Stomach (tissue), 4 donors: Measurements from ENCODE around the gene KARS1.

ENCODE experiments used
- CTCF ChIP-seq, 7 experiments: fragments of 450-650 bp in 4 of 7; fragments of 200-600 bp in 3 of 7; sonication (generic) in 3 of 7; IDR thresholded peaks; one replicate each; pipeline ENCODE4 v1.5.1; 2016 to 2019; ENCODE audit warnings: antibody characterized with exemption in 7 of 7, control low read depth in 2 of 7, mild to moderate bottlenecking in 1 of 7
- POLR2A ChIP-seq, 4 donors: fragments of 450-650 bp; IDR thresholded peaks; one replicate each; pipeline ENCODE4 v1.6.1; 2016; ENCODE audit warnings: antibody characterized with exemption in 4 of 4, control low read depth in 2 of 4, mild to moderate bottlenecking in 1 of 4, moderate library complexity in 1 of 4
- POLR2AphosphoS5 ChIP-seq, 3 donors: sonication (generic); formaldehyde crosslinking; IDR thresholded peaks; one replicate each; pipeline ENCODE4 v1.6.1; 2016; ENCODE audit warnings: antibody characterized with exemption in 3 of 3

- TF ChIP-seq CTCF (IDR thresholded peaks at IDR 0.05) (peak in 1 of 7 experiments; percentile 4), POLR2AphosphoS5 (IDR thresholded peaks at IDR 0.05) (peak; percentile 96 to 97 (median 96)), POLR2A (IDR thresholded peaks at IDR 0.05) (peak in 1 of 4 donors; percentile 21)
Observed at GRCh38 chr16:75622761-75623605, 24.5 kb downstream of the KARS1 start, which contains the start of gene ADAT1.
